Ishikawa (cell line): ENCODE measurements around the gene PRR5L.

ENCODE experiments used
- CEBPB ChIP-seq: IDR thresholded peaks from 2 replicates; pipeline ENCODE4 v1.6.1; 2012
- CREB1 ChIP-seq: IDR thresholded peaks from 2 replicates; pipeline ENCODE4 v1.6.1; 2012; ENCODE audit warnings: low read depth
- EGR1 ChIP-seq: IDR thresholded peaks from 2 replicates; pipeline ENCODE4 v1.6.1; 2012
- EP300 ChIP-seq: IDR thresholded peaks from 2 replicates; pipeline ENCODE4 v1.6.1; 2012; ENCODE audit warnings: borderline replicate concordance
- FOXM1 ChIP-seq: IDR thresholded peaks from 2 replicates; pipeline ENCODE4 v1.6.1; 2012; ENCODE audit warnings: low read depth, borderline replicate concordance
- NFIC ChIP-seq: IDR thresholded peaks from 2 replicates; pipeline ENCODE4 v1.6.1; 2012
- RAD21 ChIP-seq: IDR thresholded peaks from 2 replicates; pipeline ENCODE4 v1.6.1; 2012; ENCODE audit warnings: low read depth
- TAF1 ChIP-seq: IDR thresholded peaks from 2 replicates; pipeline ENCODE4 v1.6.1; 2012; ENCODE audit warnings: low read depth, mild to moderate bottlenecking
- TCF12 ChIP-seq: IDR thresholded peaks from 2 replicates; pipeline ENCODE4 v1.6.1; 2012; ENCODE audit warnings: low read depth
- TEAD4 ChIP-seq: IDR thresholded peaks from 2 replicates; pipeline ENCODE4 v1.6.1; 2012
- YY1 ChIP-seq: IDR thresholded peaks from 2 replicates; pipeline ENCODE4 v1.6.1; 2012; ENCODE audit warnings: low read depth
- ZBTB7A ChIP-seq: IDR thresholded peaks from 2 replicates; pipeline ENCODE4 v1.6.1; 2012; ENCODE audit warnings: low read depth
- TF ChIP-seq, protein P1 (sequence below): IDR thresholded peaks from 2 replicates; pipeline ENCODE4 v1.6.1; 2012
- TF ChIP-seq, protein P2 (sequence below): IDR thresholded peaks from 2 replicates; pipeline ENCODE4 v1.6.1; 2012; ENCODE audit warnings: low read depth, mild to moderate bottlenecking
- TF ChIP-seq, protein P3 (sequence below): IDR thresholded peaks from 2 replicates; pipeline ENCODE4 v1.6.1; 2012

The PRR5L gene

DNA sequence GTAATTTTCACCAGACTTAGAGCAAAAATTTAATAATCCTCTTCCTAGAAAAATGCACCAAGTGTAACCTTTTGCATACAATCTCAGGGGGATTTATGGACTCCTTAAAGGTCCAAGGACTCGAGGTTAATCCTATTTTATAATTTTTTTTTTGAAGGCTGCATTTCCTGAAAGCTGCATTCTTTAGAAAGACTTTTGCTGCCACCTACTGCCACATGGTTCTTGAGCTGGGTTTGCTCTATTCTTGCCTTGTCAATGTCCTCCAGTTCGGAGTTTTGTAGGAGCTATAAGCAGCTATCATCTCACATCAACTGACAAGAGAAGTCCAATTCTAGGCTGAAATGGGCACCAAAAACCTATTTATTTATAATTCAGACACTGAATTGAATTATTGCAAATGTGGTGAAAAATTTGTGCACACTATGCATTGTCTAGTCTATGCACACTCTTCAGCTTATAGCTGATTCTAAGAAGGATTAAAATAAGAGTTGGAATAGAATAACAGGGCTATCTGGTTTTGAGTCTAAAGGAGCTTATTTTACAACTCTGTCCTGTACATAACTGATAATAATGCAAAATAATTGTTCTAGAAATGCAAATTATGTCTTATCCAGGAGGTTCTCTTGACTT is 182.7 kb downstream of the PRR5L start:
- TF ChIP-seq TEAD4 (no peak), TCF12 (no peak), RAD21 (peak; percentile 83)

DNA sequence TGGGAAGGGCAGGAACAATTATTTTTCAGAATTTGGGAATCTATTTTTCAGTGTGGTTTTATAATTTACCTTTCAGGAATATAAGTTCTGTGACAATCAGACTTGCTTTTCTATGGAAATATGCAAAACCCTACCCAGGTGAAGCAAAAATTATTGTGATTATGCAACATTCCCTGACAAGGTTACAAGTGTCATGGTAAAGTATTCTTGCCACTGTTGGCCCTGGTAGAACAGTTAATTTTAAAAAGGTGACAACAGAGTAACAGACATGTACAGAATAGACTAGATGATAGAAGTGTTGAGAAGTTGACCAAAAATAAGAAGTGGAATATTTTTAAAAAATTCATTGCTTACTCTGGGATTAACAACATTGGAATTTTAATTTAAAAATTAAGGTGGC is 184.7 kb downstream of the PRR5L start:
- TF ChIP-seq TEAD4 (no peak), RAD21 (no peak), ZBTB7A (no peak), CREB1 (no peak), TAF1 (no peak), FOXM1 (no peak), TCF12 (no peak), EGR1 (no peak), NFIC (no peak), YY1 (no peak), CEBPB (no peak)
- TF ChIP-seq, protein P1, sequence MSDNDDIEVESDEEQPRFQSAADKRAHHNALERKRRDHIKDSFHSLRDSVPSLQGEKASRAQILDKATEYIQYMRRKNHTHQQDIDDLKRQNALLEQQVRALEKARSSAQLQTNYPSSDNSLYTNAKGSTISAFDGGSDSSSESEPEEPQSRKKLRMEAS = no peak
- TF ChIP-seq, protein P2, sequence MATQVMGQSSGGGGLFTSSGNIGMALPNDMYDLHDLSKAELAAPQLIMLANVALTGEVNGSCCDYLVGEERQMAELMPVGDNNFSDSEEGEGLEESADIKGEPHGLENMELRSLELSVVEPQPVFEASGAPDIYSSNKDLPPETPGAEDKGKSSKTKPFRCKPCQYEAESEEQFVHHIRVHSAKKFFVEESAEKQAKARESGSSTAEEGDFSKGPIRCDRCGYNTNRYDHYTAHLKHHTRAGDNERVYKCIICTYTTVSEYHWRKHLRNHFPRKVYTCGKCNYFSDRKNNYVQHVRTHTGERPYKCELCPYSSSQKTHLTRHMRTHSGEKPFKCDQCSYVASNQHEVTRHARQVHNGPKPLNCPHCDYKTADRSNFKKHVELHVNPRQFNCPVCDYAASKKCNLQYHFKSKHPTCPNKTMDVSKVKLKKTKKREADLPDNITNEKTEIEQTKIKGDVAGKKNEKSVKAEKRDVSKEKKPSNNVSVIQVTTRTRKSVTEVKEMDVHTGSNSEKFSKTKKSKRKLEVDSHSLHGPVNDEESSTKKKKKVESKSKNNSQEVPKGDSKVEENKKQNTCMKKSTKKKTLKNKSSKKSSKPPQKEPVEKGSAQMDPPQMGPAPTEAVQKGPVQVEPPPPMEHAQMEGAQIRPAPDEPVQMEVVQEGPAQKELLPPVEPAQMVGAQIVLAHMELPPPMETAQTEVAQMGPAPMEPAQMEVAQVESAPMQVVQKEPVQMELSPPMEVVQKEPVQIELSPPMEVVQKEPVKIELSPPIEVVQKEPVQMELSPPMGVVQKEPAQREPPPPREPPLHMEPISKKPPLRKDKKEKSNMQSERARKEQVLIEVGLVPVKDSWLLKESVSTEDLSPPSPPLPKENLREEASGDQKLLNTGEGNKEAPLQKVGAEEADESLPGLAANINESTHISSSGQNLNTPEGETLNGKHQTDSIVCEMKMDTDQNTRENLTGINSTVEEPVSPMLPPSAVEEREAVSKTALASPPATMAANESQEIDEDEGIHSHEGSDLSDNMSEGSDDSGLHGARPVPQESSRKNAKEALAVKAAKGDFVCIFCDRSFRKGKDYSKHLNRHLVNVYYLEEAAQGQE = no peak
- TF ChIP-seq, protein P3, sequence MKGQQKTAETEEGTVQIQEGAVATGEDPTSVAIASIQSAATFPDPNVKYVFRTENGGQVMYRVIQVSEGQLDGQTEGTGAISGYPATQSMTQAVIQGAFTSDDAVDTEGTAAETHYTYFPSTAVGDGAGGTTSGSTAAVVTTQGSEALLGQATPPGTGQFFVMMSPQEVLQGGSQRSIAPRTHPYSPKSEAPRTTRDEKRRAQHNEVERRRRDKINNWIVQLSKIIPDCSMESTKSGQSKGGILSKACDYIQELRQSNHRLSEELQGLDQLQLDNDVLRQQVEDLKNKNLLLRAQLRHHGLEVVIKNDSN = no peak

DNA sequence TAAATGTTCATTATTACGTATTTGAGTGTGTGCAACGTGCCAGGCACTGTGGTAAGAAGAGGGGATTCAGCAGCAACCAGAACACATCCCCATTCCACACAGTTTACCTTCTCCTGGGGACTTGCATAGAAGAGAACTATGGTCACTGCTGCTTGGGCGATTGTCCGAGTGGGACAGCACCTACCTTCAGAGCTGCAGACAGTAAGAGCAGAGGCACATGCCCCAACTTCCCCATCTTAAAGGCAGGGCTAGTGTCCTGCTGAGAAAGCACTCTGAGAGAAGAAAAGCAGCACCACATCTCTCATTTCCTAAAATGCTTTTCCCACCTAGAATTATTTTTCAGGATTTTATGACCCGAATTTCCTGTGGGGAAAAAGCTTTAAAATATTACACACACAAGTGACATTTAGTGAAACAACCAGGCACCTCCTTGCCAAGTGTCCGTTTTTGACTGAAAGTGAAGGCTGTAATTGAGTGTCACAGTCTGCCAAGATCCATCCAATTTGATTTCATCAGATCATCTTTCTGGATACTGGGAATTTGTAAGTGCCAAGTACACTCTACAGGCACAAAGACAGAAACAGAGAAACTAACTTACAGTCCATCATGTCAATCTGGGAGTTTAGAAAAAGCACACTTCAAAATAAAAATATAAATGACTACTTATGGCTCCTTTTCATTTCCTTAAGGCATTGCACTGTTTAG is 189.4 kb downstream of the PRR5L start:
- no peak for TF ChIP-seq TEAD4
- no peak for TF ChIP-seq CREB1
- no peak for TF ChIP-seq FOXM1
- TF ChIP-seq, protein P1 = no peak
- no peak for TF ChIP-seq TAF1
- no peak for TF ChIP-seq CEBPB
- TF ChIP-seq, protein P2 = no peak

DNA sequence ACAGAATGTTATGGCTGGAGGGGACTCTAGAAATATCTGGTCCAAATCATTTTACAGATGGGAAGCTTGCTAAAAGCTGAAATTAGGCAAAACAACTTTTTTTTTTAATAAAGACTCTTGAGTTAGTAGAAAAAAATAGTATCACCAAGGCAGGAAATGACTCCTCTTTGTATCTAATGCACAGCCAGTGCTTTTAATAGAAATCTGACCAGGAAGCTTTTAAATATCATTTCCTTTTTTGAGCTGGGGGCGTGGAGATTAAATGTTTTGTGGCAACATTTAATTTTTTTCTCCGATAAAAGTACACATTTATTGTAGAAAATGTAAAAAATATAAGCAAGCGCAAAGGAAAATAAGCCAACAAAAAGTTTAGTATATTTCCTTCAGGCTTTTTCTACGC is 191.5 kb downstream of the PRR5L start:
- TF ChIP-seq TCF12 (no peak), CEBPB (no peak), EP300 (no peak), NFIC (no peak), CREB1 (no peak), TAF1 (no peak), ZBTB7A (no peak), TEAD4 (no peak), EGR1 (no peak), RAD21 (no peak), FOXM1 (no peak)
- TF ChIP-seq, protein P3 = no peak
- TF ChIP-seq, protein P2 = no peak
- TF ChIP-seq, protein P1 = no peak

DNA sequence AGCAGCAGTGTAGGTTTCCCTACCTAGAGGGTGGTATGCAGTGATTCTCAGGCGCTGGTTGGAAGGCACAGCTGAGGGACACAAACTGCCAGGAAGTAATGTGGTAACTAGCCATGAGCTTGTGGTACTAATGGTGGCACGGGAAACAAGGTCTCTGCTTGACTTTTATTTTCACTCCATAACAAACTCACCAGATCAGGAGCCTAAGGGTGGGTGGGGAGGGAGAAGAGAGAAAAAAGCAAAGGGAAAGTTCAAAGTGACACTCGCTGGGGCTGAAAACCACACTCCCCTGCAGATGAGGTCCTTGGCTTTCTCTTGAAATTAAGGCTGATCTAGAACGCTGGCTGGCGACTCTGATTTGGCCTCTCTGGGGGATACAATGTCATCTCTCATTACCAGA is 192.0 kb downstream of the PRR5L start:
- TF ChIP-seq TCF12 = no peak
